ENCODE data around the gene SZT2.

Gene SZT2

GRCh38 chr1:43441894-43442637 is 52.4 kb downstream of the SZT2 start:
- no peak for DNase-seq (ENCODE audit: low read depth in 2 of 2)

GRCh38 chr1:43442756-43443155 is 53.1 kb downstream of the SZT2 start:
- no peak for DNase-seq (ENCODE audit: low read depth in 2 of 2)

- no peak for DNase-seq (ENCODE audit: low read depth in 2 of 2)
Measured at GRCh38 chr1:43443197-43443946, 53.7 kb downstream of the SZT2 start.

GRCh38 chr1:43444151-43444828 is 54.6 kb downstream of the SZT2 start:
- DNase-seq (ENCODE audit: low read depth in 2 of 2) = no peak

- DNase-seq (ENCODE audit: low read depth in 2 of 2) = no peak
Measured at GRCh38 chr1:43444836-43445235, 55.1 kb downstream of the SZT2 start.

GRCh38 chr1:43445606-43446387 is 56.1 kb downstream of the SZT2 start:
- DNase-seq (ENCODE audit: low read depth in 2 of 2) = no peak

GRCh38 chr1:43446388-43446740 is 56.7 kb downstream of the SZT2 start:
- DNase-seq (ENCODE audit: low read depth in 2 of 2) = no peak

- no peak for DNase-seq (ENCODE audit: low read depth in 2 of 2)
Measured at GRCh38 chr1:43446881-43447835, 57.5 kb downstream of the SZT2 start.

GRCh38 chr1:43447891-43448708 is 58.4 kb downstream of the SZT2 start:
- DNase-seq (ENCODE audit: low read depth in 2 of 2) = no peak

- no peak for DNase-seq (ENCODE audit: low read depth in 2 of 2)
Measured at GRCh38 chr1:43448955-43449707, 59.4 kb downstream of the SZT2 start.

- no peak for DNase-seq (ENCODE audit: low read depth in 2 of 2)
Measured at GRCh38 chr1:43449708-43450069, 60.0 kb downstream of the SZT2 start.

GRCh38 chr1:43450251-43450941 is 60.7 kb downstream of the SZT2 start:
- no peak for DNase-seq (ENCODE audit: low read depth in 2 of 2)

- no peak for DNase-seq (ENCODE audit: low read depth in 2 of 2)
Measured at GRCh38 chr1:43451157-43451591, 61.5 kb downstream of the SZT2 start.

- no peak for DNase-seq (ENCODE audit: low read depth in 2 of 2)
Measured at GRCh38 chr1:43451701-43452532, 62.2 kb downstream of the SZT2 start.

- DNase-seq (ENCODE audit: low read depth in 2 of 2) = no peak
Measured at GRCh38 chr1:43452789-43453441, 63.2 kb downstream of the SZT2 start.

GRCh38 chr1:43453442-43454269 is 64.0 kb downstream of the SZT2 start, which contains the start of gene HYI:
HYI (minus strand) TSS chr1:43453931; CDS start chr1:43453793, 138 bp downstream.
- peak; percentile 23 to 48 for DNase-seq (ENCODE audit: low read depth in 2 of 2)
